HG03066 (cell line): Measurements from ENCODE around the gene KIF7.

Experiments used
- ATAC-seq: cut with Tn5 transposase; IDR thresholded peaks from one replicate; pipeline ENCODE4 v1.9.1; 2021; ENCODE audit warnings: low read depth; ENCODE audit not compliant: unreplicated experiment

Gene KIF7

DNA sequence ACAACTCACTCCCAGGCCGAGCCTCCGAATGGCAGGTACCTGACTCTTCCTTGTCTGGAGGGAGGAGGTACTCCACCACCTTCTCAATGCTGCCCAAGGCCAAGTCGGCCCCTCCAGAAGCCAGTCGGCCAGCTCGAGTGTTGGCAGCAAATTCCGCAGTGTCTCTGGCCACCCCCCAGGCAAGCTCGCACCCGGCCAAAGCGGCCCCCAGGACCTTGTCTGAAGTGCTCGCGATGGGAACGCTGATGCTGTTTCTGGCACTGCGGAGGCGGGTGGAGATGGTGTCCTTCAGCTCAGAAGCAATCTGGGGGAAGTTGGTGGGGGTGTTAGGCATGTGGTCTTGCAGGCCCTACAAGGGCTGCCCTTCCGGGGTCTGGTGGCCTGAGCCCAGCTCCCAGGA, 14.7 kb upstream of the KIF7 start:
- no peak for ATAC-seq

GRCh38 chr15:89669309-89669865, 14.1 kb upstream of the KIF7 start:
- ATAC-seq, result no peak

DNA sequence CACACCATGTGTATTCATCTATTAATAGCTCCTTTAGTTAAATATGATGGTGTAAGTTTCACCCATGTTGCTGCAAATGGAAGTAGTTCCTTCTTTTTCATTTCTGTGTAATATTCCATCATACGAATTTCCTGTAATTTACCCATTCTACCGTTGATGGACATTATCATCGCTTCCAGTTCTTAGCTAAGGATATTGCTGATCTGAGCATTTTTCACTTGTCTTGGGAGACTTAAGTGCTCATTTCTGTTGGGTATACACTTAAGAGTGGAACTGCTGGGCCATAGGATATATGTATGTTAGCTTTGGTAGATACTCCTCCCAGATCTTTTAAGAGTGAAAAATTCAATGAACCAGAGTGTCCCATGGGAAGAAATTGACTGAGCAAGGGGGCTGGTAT, 12.9 kb upstream of the KIF7 start:
- no peak for ATAC-seq

GRCh38 chr15:89667706-89667960, 12.4 kb upstream of the KIF7 start:
- ATAC-seq, result no peak

- no peak for ATAC-seq
These were observed 11.8 kb upstream of the KIF7 start for GRCh38 chr15:89666858-89667705.

GRCh38 chr15:89666184-89666857, 11.1 kb upstream of the KIF7 start:
- ATAC-seq, result no peak

- no peak for ATAC-seq
These were observed 10.3 kb upstream of the KIF7 start for GRCh38 chr15:89665449-89666181.

GRCh38 chr15:89664441-89665350, 9.4 kb upstream of the KIF7 start:
- ATAC-seq, result no peak

DNA sequence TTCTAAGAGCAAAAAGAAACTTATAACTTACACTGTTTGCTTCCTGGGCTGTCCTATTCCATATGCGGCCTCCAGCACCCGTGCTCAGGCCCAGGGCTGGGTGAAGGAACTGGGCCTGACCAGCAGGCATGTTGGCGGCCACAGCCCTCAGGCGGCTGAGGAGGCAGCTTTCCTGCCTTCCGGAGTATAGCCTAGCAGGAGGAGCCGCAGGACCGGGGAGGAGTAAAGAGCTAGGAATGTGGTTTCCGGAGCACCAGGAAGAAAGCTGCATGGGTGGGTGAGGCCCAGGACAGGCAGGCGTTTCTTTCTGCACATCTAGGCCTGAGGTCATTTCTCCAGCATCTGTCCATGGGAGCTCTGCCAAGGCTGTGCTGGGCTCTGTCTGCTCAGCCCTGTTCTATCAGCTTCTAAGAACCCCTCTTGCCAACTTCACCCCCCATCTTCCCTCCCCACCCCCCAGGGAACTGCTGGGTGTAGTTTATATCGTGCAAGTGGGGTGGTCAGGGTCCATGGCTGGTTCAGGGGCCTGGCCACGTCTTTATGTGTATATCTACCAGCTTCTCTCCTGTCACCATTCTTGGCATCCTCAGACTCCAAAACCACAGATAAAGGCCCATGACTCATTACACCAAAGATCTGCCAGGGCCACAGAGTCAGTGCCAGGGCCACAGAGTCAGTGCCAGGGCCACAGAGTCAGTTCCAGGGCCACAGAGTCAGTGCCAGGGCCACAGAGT, 7.8 kb upstream of the KIF7 start:
- no peak for ATAC-seq

DNA sequence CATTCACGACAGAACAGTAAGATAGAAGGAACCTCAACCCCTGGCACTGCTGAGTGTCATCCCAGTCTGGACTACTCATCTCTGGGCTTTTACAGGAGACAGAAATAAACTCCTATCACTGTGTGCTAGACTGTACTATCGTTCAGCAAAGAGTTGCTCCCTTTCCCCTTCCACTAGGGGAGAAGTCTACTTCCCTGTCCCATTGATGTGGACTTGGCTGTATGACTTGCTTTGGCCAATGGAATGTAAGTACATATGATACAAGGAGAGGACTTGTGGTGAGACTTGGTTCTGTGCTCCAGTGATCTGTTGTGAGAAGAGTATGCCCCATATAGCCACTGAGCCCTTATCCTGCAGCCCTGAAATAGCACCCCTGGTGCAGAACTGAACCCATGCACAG, 5.3 kb upstream of the KIF7 start:
- ATAC-seq, result no peak

DNA sequence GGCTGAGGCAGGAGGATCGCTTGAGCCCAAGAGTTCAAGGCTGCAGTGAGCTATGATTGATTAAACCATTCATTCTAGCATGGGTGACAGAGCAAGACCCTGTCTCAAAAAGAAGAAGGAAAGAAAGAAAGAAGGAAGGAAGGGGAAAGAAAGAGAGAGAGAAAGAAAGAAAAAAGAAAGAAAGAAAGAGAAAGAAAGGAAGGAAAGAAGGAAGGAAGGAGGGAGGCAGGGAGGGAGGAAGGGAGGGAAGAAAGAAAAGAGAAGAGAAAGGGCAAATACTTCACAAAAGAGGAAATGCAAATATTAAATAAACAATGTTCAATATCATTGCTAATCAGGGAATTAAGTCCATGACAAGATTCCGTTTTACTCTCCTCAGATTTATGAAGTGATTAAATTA, 4.0 kb upstream of the KIF7 start:
- ATAC-seq, result no peak

DNA sequence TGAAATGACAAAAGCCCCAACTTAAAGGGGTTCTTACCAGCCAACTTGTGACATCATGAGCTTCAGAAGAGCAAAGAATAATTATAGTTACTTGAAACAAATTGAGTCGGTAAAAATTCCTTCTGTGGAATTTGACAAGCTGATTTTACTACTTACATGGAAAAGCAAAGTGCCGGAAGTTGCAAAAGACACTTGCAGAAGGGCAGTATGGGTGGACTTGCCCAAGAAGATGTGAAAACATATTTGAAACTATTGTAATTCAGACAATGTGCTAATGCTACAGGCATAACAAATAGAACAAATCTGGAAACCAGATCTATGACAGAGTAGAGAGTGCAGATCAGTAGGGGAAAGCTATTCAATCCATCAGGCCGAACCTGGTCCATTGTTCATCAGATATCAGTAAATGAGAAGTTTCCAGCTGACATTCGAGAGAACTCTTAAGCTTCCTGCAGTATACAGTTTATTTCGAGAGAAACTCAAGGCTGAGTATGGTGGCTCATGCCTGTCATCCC, 2.5 kb upstream of the KIF7 start:
- ATAC-seq, result no peak

DNA sequence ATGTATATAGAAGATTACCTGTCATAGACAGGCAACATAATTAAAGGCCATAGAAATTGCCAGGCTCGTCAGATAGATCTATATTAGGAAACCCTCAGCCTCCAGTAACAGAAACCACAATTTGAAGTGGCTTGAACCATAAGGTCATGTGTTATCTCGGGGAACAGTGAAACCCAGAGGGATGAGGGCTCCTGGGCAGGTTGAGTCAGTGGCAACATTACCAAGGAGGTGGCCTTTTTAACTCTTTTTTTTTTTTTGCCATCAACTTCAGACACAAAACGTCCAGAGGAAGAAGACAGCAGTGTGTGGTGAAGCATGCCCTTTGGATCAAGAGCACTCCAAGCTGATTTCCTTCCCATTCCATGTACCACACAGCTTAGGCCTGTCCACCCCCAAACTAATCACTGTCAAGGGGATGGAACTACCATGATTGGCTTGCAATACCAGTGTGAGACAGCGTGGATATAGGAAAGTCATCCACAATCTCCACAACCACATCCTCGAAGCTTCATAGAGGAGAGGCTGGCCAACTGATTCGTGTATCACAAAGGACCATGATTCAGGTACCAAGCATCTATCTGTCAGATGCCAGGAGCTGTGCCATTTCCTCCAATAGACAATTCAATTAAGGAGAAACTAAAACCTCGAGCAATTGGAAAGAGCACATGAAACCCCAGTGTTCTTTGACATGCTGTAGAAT, 999 bp upstream of the KIF7 start:
- no peak for ATAC-seq

GRCh38 chr15:89654301-89654761, 936 bp downstream of the KIF7 start:
- ATAC-seq, result no peak

- ATAC-seq, result no peak
These were observed 1.7 kb downstream of the KIF7 start for GRCh38 chr15:89653578-89653977.

- no peak for ATAC-seq
These were observed 2.6 kb downstream of the KIF7 start for GRCh38 chr15:89652666-89653065.

DNA sequence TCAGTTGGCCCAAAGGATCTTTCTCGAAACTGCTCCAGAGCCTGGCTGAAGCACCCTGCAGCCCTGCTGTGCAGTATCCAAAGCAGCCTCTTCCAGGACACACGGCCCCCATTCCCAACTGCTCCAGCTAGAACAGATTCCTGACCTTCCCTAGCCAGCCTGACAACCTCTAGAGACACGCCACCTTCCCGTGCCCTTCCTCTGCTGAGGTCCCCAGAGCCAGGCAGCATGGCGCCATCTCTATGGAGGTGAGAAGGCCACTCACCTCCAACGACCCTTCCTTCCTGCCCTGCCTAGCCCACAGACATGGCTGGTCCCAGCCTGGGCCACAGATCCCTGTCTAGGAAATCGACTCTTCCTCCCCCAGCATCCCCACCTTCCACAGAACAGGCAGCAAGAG, 3.1 kb downstream of the KIF7 start:
- ATAC-seq, result no peak

- no peak for ATAC-seq
These were observed 5.6 kb downstream of the KIF7 start for GRCh38 chr15:89649716-89650115.
